Aorta (tissue), 5 donors: ENCODE measurements around the gene KIAA1217. TPM values are rescaled to one million over a fixed set of nuclear protein-coding genes. Genes with fewer than 3 reads are reported as not detected.
A peak's percentile ranks its signal among the peaks of the same experiment; 100 is the strongest.

Experiments
- ATAC-seq: fragments of 200-7000 bp; cut with Tn5 transposase; one replicate; pipeline ENCODE4 v1.9.1; 2022; ENCODE audit warnings: moderate library complexity; ENCODE audit not compliant: low FRiP score
- DNase-seq, 2 donors: peaks; one replicate each; pipeline ENCODE4 v3.0.0-alpha.2; 2020
- H3K27ac ChIP-seq, 2 donors: one replicate each; pipeline ENCODE4 v1.5.1; 2013; ENCODE audit warnings: low read length in 2 of 2, mild to moderate bottlenecking in 2 of 2, moderate library complexity in 2 of 2, control low read depth in 1 of 2, inconsistent platforms in 1 of 2, low read depth in 1 of 2
- H3K27me3 ChIP-seq, 2 donors: one replicate each; pipeline ENCODE4 v1.6.1; 2013; ENCODE audit warnings: control low read depth in 1 of 2, low read length in 1 of 2, mild to moderate bottlenecking in 1 of 2, moderate library complexity in 1 of 2; ENCODE audit not compliant: insufficient read depth in 2 of 2, control insufficient read depth in 1 of 2
- H3K36me3 ChIP-seq, 2 donors: one replicate each; pipeline ENCODE4 v1.6.1; 2013; ENCODE audit warnings: control low read depth in 1 of 2, low read length in 1 of 2, mild to moderate bottlenecking in 1 of 2; ENCODE audit not compliant: insufficient read depth in 2 of 2, control insufficient read depth in 1 of 2
- H3K4me1 ChIP-seq, 2 donors: one replicate each; pipeline ENCODE4 v1.6.1; 2013; ENCODE audit warnings: low read length in 2 of 2, control low read depth in 1 of 2, mild to moderate bottlenecking in 1 of 2, moderate library complexity in 1 of 2; ENCODE audit not compliant: insufficient read depth in 2 of 2, control insufficient read depth in 1 of 2
- H3K4me3 ChIP-seq, 2 donors: one replicate each; pipeline ENCODE4 v1.5.1; 2013; ENCODE audit warnings: low read length in 2 of 2, control low read depth in 1 of 2, mild to moderate bottlenecking in 1 of 2
- H3K9me3 ChIP-seq: one replicate; pipeline ENCODE4 v1.6.1; 2013; ENCODE audit warnings: mild to moderate bottlenecking, low read length; ENCODE audit not compliant: control insufficient read depth
- WGBS, 2 donors: extraction: QIAGEN DNeasy Blood & Tissue Kit; methylation state at CpG; one replicate each; pipeline ENCODE4 v1.1.7; 2013; 5-methylcytosine and 5-hydroxymethylcytosine counted together
- intact Hi-C, 2 donors: fragments of 100-400 bp; cut with DNase I; formaldehyde crosslinking; loops; one replicate each; pipeline versions ENCODE4 v1.14.2 to v1.15.0; 2022
- polyA plus RNA-seq, 2 donors: library from polyadenylated mRNA; stranded (reverse); fragments of 200-250 nt; gene quantifications; one replicate each; pipeline ENCODE4 v1.2.3, GENCODE V29; 2013
- total RNA-seq, 2 donors: library from RNA; stranded (reverse); fragmentation: NEBNext Ultra II Directional; extraction: Animal tissue kit (Norgen Biotek cat#: 25700); gene quantifications; one replicate each; pipeline ENCODE4 v1.2.1, GENCODE V29; 2021
- donor health status: healthy with polysubstance abuse.
- donor health status: Bipolar disorder and iron deficiency.
- donor health status: DM: no; HTN: no; CAD: no.
- donor health status: DM: no; HTN: no; CAD: no.
- donor health status: DM: yes; HTN: yes; CAD: no.

KIAA1217 gene
- total and polyA plus RNA-seq, 4 donors: 2.5 to 18.3 (median 11.1) TPM

DNA sequence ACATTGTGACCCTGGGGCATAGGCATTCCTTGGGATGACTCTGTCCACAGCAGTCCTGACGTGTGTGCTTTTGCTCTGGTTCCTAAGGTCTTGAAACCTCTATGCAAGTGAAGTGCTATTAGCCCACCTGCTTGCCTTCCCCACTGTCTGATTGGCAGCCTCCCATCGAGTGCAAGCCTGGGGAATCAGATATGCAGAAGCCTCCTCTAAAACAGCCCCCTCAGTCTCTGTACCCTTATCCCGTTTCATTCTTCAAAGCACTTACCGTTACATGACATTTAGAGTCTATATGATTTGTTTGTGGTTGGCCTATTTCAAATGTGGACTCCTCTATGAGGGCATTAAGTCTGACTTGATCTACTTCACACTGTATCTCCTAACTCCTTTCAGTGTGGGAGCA, 4.3 kb downstream of the KIAA1217 start:
- DNase-seq (no peak), ATAC-seq (no peak)
- Histone ChIP-seq H3K4me1 (peaks cover 0 to 3% of the 10 kb centered on the region in 2 donors), H3K4me3 (no peak overlapping the region), H3K36me3 (no peaks in the 10 kb centered on the region), H3K9me3 (no peaks in the 10 kb centered on the region), H3K27ac (no peak overlapping the region), H3K27me3 (no peaks in the 10 kb centered on the region)
- 88 to 90% methylated on average over 4 of the region's 4 CpGs for WGBS, 2 donors
- intact Hi-C loops: no loop called here

GRCh38 chr10:24213881-24214280, 4.9 kb downstream of the KIAA1217 start:
- no peak for DNase-seq
- H3K27ac ChIP-seq: no peak overlapping the region
- H3K4me1 ChIP-seq: peaks cover 0 to 3% of the 10 kb centered on the region in 2 donors
- no peaks in the 10 kb centered on the region for H3K27me3 ChIP-seq
- ATAC-seq: no peak
- WGBS, 2 donors: 94 to 100% methylated on average over 2 of the region's 2 CpGs
- H3K36me3 ChIP-seq: no peaks in the 10 kb centered on the region
- intact Hi-C loops: no loop called here
- no peaks in the 10 kb centered on the region for H3K9me3 ChIP-seq
- no peak overlapping the region for H3K4me3 ChIP-seq

DNA sequence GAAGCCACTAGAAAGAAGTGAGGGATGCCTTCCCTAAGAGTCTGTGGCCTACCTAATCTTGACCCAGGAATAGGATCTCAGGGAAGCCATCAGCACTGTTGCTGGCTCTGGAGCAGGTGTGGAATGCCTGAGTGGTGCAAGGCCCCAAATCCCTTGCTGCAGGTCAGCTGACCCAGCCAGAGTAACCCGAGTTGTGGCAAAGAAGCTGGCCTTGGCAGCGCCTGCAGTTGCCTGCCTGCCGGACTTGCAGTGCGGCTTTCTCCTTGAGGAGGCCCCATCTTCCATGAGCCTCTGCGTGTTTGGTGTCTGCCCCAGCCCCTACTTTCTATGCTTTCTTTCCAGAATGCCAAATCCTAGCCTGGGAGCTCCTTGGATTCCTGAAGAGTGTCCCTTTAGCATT, 5.8 kb downstream of the KIAA1217 start:
- WGBS, 2 donors: 44 to 66% methylated on average over 5 of the region's 5 CpGs
- intact Hi-C loops: no loop called here
- Histone ChIP-seq H3K9me3 (no peaks in the 10 kb centered on the region), H3K36me3 (no peaks in the 10 kb centered on the region), H3K4me1 (peaks cover 0 to 3% of the 10 kb centered on the region in 2 donors), H3K27ac (peak overlapping the region in 1 of 2 donors; percentile 13), H3K27me3 (no peaks in the 10 kb centered on the region), H3K4me3 (no peak overlapping the region)
- DNase-seq (no peak), ATAC-seq (peak; percentile 33)

DNA sequence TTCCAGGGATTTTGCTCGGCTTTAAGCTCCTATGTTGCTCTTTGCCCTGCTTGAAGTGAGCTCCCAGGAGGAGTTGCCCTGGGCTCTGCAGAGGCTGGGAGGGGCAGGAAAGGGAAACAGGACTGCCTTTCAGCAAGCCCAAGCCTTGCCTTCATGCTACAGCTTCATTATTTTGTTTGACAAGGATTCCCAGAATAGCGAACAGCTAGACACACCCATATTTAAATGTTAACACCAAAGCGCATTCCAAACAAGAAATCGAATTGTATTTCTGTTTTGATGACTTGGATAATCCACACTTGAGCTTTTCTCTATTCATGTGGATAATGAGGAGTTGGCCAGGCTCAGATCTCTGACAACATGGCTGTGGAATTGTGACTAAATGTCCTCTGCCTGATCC, 6.3 kb downstream of the KIAA1217 start:
- 48 to 50% methylated on average over 4 of the region's 4 CpGs for WGBS, 2 donors
- ATAC-seq (peak; percentile 36), DNase-seq (no peak)
- Histone ChIP-seq H3K27ac (no peak overlapping the region), H3K4me3 (no peak overlapping the region), H3K36me3 (peaks cover 0 to 1% of the 10 kb centered on the region in 2 donors), H3K27me3 (no peaks in the 10 kb centered on the region), H3K9me3 (no peaks in the 10 kb centered on the region), H3K4me1 (peaks cover 0 to 3% of the 10 kb centered on the region in 2 donors)
- intact Hi-C loops: no loop called here

DNA sequence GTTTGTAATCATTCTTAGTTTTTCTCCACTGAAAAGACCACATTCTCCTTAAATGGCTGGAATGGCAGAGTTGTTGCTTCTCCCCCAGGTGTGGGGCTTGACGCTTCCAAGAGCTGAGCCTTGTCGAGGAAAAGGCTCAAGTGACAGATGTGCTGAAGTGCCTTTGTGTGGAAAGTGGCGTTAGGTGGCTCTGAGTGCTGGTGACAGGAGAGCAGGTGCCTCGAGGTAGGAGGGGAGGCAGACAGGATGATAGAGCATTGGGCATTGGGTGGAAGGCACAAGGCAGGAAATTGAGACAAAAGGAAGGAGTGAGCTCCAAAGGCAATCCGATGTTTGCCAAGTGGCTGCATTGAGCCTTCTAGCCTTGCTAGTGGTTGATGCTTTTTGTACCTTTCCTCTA, 6.7 kb downstream of the KIAA1217 start:
- WGBS, 2 donors: 82 to 83% methylated on average over 5 of the region's 5 CpGs
- Histone ChIP-seq H3K4me3 (no peak overlapping the region), H3K27me3 (no peaks in the 10 kb centered on the region), H3K27ac (no peak overlapping the region), H3K9me3 (no peaks in the 10 kb centered on the region), H3K4me1 (no peaks in the 10 kb centered on the region), H3K36me3 (peaks cover 0 to 1% of the 10 kb centered on the region in 2 donors)
- ATAC-seq (no peak), DNase-seq (no peak)
- intact Hi-C loops: no loop called here

DNA sequence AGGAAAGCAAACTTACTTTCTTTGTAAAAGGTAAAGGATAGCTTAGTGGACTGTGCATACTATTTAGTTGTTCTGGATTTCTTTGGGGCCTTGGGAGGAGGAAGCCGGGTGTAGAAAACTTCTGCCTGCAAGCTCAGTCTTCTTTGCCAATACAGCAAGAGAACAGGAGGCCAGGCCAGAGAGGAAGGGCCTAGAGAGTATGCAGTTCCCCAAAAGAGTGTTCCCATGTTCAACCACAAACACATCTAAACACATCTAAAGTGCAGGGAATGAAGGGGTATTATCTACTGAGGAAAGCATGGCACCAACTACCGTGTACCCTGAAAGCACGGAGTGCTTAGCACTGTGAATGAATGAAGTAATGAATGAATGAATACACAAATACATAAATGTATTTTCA, 11.0 kb downstream of the KIAA1217 start:
- H3K4me3 ChIP-seq: no peak overlapping the region
- no peaks in the 10 kb centered on the region for H3K27me3 ChIP-seq
- DNase-seq (no peak), ATAC-seq (no peak)
- WGBS, 2 donors: 97 to 98% methylated on average over 3 of the region's 3 CpGs
- no peaks in the 10 kb centered on the region for H3K4me1 ChIP-seq
- intact Hi-C loops: no loop called here
- peaks cover 0 to 1% of the 10 kb centered on the region in 2 donors for H3K36me3 ChIP-seq
- H3K9me3 ChIP-seq: no peaks in the 10 kb centered on the region
- H3K27ac ChIP-seq: no peak overlapping the region

DNA sequence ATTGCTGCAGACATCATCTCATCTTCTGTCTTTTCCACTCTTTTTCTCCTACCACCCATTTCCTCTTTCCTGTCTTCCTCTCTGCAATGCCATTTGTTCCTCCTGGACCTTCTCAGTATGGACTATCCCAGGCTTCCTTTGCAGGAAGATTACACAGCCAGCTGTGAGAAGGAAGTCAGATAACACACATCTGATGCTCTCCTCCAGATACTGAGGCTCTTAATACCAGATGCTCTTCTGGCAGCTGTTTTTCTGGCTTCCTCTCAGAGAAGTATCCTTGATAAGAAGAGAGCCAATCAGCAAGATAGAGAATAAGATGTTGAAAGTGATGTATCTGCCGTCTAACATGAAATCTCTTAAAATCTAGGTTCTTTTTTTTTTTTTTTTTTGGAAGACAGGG, 14.4 kb downstream of the KIAA1217 start:
- Histone ChIP-seq H3K4me3 (no peak overlapping the region), H3K4me1 (no peaks in the 10 kb centered on the region), H3K9me3 (no peaks in the 10 kb centered on the region), H3K27me3 (no peaks in the 10 kb centered on the region), H3K36me3 (peaks cover 0 to 1% of the 10 kb centered on the region in 2 donors), H3K27ac (no peak overlapping the region)
- intact Hi-C loops: no loop called here
- no peak for ATAC-seq
- DNase-seq: no peak
- 63 to 81% methylated on average over 1 of the region's 1 CpG for WGBS, 2 donors

- Histone ChIP-seq H3K4me1 (no peaks in the 10 kb centered on the region), H3K9me3 (no peaks in the 10 kb centered on the region), H3K4me3 (no peak overlapping the region), H3K36me3 (peaks cover 0 to 1% of the 10 kb centered on the region in 2 donors), H3K27ac (no peak overlapping the region), H3K27me3 (no peaks in the 10 kb centered on the region)
- DNase-seq (no peak), ATAC-seq (no peak)
- WGBS, 2 donors: 78 to 81% methylated on average over 3 of the region's 3 CpGs
- intact Hi-C loops: no loop called here
Measured at GRCh38 chr10:24223953-24224352, 15.0 kb downstream of the KIAA1217 start.

- no peaks in the 10 kb centered on the region for H3K4me1 ChIP-seq
- DNase-seq (no peak), ATAC-seq (no peak)
- no peak overlapping the region for H3K4me3 ChIP-seq
- no peaks in the 10 kb centered on the region for H3K36me3 ChIP-seq
- intact Hi-C loops: no loop called here
- no peaks in the 10 kb centered on the region for H3K27me3 ChIP-seq
- H3K9me3 ChIP-seq: no peaks in the 10 kb centered on the region
- H3K27ac ChIP-seq: no peak overlapping the region
- WGBS, 2 donors: 91% methylated on average over 2 of the region's 2 CpGs
Measured at GRCh38 chr10:24228642-24229041, 19.7 kb downstream of the KIAA1217 start.
